ENCODE results near the gene SLF1.

SLF1 gene

DNA sequence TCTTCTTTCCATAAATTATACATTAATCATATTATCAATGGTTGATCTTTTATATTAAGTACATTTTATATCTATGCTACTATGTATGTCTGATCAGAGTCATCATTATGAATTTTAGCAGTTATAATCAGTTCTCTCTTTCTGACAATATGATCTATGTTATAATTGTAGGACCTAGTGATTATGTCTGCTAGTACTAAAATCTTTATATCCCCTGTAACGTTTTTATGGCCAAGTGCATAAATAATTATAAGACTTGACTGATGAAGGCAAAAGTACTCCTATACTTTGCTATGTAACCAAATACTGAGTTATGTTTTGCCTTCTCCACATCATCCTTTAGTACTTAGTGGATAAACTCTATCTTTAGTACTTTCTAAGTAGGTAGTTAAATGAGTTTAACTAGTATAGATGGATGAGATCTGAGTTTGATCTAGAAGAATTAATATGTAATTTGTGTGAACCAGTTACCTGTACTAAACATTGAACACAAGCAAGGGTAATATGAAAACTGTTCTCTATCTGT is 75.4 kb downstream of the SLF1 start:
- H3K4me3 ChIP-seq (ENCODE audit: low read depth, low read length) = no peak overlapping the region
- H3K4me1 ChIP-seq (ENCODE audit: control insufficient read depth, insufficient read depth, low read length) = peaks cover 3% of the 10 kb centered on the region
- no peaks in the 10 kb centered on the region for H3K27me3 ChIP-seq (ENCODE audit: control insufficient read depth, insufficient read depth, low read length)
- H3K36me3 ChIP-seq (ENCODE audit: control insufficient read depth, insufficient read depth, low read length) = no peaks in the 10 kb centered on the region
- no peak overlapping the region for H3K9ac ChIP-seq (ENCODE audit: low read depth, low read length)
- H3K9me3 ChIP-seq (ENCODE audit: control insufficient read depth, insufficient read depth, low read length) = no peaks in the 10 kb centered on the region

DNA sequence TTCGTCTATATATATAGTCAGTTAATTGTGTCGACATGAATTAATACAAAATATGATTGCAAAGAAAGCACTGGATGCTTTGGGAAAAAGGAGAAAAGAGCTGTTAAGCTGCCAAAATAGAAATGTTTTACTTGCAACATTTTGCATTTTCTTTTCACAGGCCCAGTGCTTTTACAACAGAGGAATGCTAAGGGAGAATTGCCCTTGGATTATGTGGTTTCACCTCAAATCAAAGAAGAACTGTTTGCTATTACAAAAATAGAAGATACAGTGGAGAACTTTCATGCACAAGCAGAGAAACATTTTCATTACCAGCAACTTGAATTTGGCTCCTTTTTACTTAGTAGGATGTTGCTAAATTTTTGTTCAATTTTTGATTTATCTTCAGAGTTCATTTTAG is 76.2 kb downstream of the SLF1 start:
- no peak overlapping the region for H3K9ac ChIP-seq (ENCODE audit: low read depth, low read length)
- H3K27me3 ChIP-seq (ENCODE audit: control insufficient read depth, insufficient read depth, low read length) = no peaks in the 10 kb centered on the region
- no peak overlapping the region for H3K4me3 ChIP-seq (ENCODE audit: low read depth, low read length)
- no peaks in the 10 kb centered on the region for H3K36me3 ChIP-seq (ENCODE audit: control insufficient read depth, insufficient read depth, low read length)
- H3K9me3 ChIP-seq (ENCODE audit: control insufficient read depth, insufficient read depth, low read length) = no peaks in the 10 kb centered on the region
- peaks cover 3% of the 10 kb centered on the region for H3K4me1 ChIP-seq (ENCODE audit: control insufficient read depth, insufficient read depth, low read length)

DNA sequence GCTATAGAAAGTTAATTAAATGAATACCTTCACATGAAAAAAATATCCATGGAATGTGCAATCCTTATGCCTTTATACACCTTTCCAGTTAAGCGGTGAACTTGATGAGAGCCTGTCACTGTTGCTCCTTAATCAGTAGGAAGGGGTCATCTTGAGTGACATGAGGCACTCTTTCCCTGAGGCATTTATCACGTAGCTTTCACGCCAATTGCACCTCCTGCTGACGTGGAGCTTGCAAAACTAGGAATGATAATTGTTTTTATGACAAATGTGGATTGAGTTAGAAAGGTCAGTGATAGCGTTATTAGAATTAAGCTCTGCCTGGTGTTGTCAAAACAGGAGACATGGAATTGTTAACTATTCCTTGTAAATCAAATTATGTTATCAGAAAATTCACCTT is 79.7 kb downstream of the SLF1 start:
- H3K9ac ChIP-seq (ENCODE audit: low read depth, low read length) = no peak overlapping the region
- H3K36me3 ChIP-seq (ENCODE audit: control insufficient read depth, insufficient read depth, low read length) = no peaks in the 10 kb centered on the region
- no peak overlapping the region for H3K4me3 ChIP-seq (ENCODE audit: low read depth, low read length)
- H3K27me3 ChIP-seq (ENCODE audit: control insufficient read depth, insufficient read depth, low read length) = no peaks in the 10 kb centered on the region
- H3K4me1 ChIP-seq (ENCODE audit: control insufficient read depth, insufficient read depth, low read length) = no peaks in the 10 kb centered on the region
- H3K9me3 ChIP-seq (ENCODE audit: control insufficient read depth, insufficient read depth, low read length) = no peaks in the 10 kb centered on the region

DNA sequence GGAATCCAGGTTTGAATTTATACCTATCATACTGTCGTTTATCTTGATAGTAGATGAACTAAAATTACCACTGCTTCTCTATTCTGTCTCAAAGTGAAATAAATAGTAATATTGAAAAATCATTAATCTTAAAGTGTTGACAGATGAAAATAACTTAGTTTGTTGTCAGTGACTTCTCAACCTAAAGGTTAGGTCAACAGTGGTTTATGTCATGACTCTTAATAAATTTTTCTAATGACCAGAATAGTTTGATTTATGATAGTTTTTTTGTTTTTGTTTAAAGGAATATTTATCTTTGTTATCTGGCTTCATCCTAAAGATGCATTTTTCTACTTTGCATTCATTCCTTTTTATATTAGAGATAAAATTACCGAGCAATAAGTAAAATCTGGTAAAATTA is 81.1 kb downstream of the SLF1 start:
- Histone ChIP-seq H3K4me1 (ENCODE audit: control insufficient read depth, insufficient read depth, low read length) (no peaks in the 10 kb centered on the region), H3K36me3 (ENCODE audit: control insufficient read depth, insufficient read depth, low read length) (no peaks in the 10 kb centered on the region), H3K27me3 (ENCODE audit: control insufficient read depth, insufficient read depth, low read length) (no peaks in the 10 kb centered on the region), H3K9ac (ENCODE audit: low read depth, low read length) (no peak overlapping the region), H3K9me3 (ENCODE audit: control insufficient read depth, insufficient read depth, low read length) (no peaks in the 10 kb centered on the region), H3K4me3 (ENCODE audit: low read depth, low read length) (no peak overlapping the region)

- H3K4me3 ChIP-seq (ENCODE audit: low read depth, low read length) = no peak overlapping the region
- no peaks in the 10 kb centered on the region for H3K4me1 ChIP-seq (ENCODE audit: control insufficient read depth, insufficient read depth, low read length)
- H3K9me3 ChIP-seq (ENCODE audit: control insufficient read depth, insufficient read depth, low read length) = no peaks in the 10 kb centered on the region
- H3K9ac ChIP-seq (ENCODE audit: low read depth, low read length) = no peak overlapping the region
- no peaks in the 10 kb centered on the region for H3K36me3 ChIP-seq (ENCODE audit: control insufficient read depth, insufficient read depth, low read length)
- H3K27me3 ChIP-seq (ENCODE audit: control insufficient read depth, insufficient read depth, low read length) = no peaks in the 10 kb centered on the region
Observed at GRCh38 chr5:94700592-94700991, 82.1 kb downstream of the SLF1 start.

GRCh38 chr5:94702729-94703128 is 84.3 kb downstream of the SLF1 start:
- H3K36me3 ChIP-seq (ENCODE audit: control insufficient read depth, insufficient read depth, low read length) = no peaks in the 10 kb centered on the region
- H3K4me3 ChIP-seq (ENCODE audit: low read depth, low read length) = no peak overlapping the region
- H3K9ac ChIP-seq (ENCODE audit: low read depth, low read length) = no peak overlapping the region
- H3K9me3 ChIP-seq (ENCODE audit: control insufficient read depth, insufficient read depth, low read length) = no peaks in the 10 kb centered on the region
- H3K27me3 ChIP-seq (ENCODE audit: control insufficient read depth, insufficient read depth, low read length) = no peaks in the 10 kb centered on the region
- H3K4me1 ChIP-seq (ENCODE audit: control insufficient read depth, insufficient read depth, low read length) = no peaks in the 10 kb centered on the region

DNA sequence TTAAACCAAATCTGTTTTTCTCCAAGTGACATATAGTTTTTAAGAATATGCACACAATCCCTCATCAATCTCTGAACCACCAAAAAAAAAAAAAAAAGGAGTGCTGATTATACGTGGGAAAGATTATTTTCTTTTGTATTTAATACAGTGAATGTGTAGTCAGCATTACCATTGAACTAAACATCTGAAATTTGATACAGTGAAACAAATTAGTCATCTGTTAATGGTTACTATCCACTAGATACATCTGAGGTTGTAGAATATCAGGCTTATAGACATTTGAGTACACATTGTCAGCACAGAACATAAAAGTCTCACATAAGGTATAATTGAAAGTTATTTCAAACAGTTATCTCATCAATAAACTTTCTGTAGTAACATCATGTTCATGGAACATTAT is 87.0 kb downstream of the SLF1 start:
- no peaks in the 10 kb centered on the region for H3K4me1 ChIP-seq (ENCODE audit: control insufficient read depth, insufficient read depth, low read length)
- H3K9me3 ChIP-seq (ENCODE audit: control insufficient read depth, insufficient read depth, low read length) = no peaks in the 10 kb centered on the region
- no peak overlapping the region for H3K9ac ChIP-seq (ENCODE audit: low read depth, low read length)
- H3K27me3 ChIP-seq (ENCODE audit: control insufficient read depth, insufficient read depth, low read length) = no peaks in the 10 kb centered on the region
- H3K36me3 ChIP-seq (ENCODE audit: control insufficient read depth, insufficient read depth, low read length) = no peaks in the 10 kb centered on the region
- H3K4me3 ChIP-seq (ENCODE audit: low read depth, low read length) = no peak overlapping the region

DNA sequence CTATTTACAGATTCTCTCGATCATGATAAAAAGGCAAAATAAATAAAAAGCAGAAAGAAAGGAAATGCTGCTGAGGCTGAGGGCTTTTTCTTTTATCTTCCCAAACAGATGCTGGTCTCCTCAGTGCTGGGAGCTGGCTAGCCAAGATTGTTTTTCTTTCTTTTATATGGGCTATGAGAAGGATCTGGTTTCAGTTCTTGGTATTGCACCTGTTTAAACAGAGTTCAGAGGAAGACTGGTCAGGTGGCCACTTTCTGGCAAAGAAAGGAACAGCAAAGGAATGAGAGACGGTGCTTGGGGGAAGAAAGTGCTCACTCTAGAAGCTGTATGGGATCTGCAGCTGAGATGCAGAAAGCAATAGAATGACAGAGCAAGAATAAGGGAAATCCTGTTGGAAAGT is 88.9 kb downstream of the SLF1 start:
- Histone ChIP-seq H3K9ac (ENCODE audit: low read depth, low read length) (no peak overlapping the region), H3K27me3 (ENCODE audit: control insufficient read depth, insufficient read depth, low read length) (no peaks in the 10 kb centered on the region), H3K4me3 (ENCODE audit: low read depth, low read length) (no peak overlapping the region), H3K9me3 (ENCODE audit: control insufficient read depth, insufficient read depth, low read length) (no peaks in the 10 kb centered on the region), H3K36me3 (ENCODE audit: control insufficient read depth, insufficient read depth, low read length) (no peaks in the 10 kb centered on the region), H3K4me1 (ENCODE audit: control insufficient read depth, insufficient read depth, low read length) (no peaks in the 10 kb centered on the region)

- H3K36me3 ChIP-seq (ENCODE audit: control insufficient read depth, insufficient read depth, low read length) = no peaks in the 10 kb centered on the region
- no peaks in the 10 kb centered on the region for H3K9me3 ChIP-seq (ENCODE audit: control insufficient read depth, insufficient read depth, low read length)
- no peak overlapping the region for H3K4me3 ChIP-seq (ENCODE audit: low read depth, low read length)
- H3K9ac ChIP-seq (ENCODE audit: low read depth, low read length) = no peak overlapping the region
- H3K27me3 ChIP-seq (ENCODE audit: control insufficient read depth, insufficient read depth, low read length) = no peaks in the 10 kb centered on the region
- no peaks in the 10 kb centered on the region for H3K4me1 ChIP-seq (ENCODE audit: control insufficient read depth, insufficient read depth, low read length)
Observed at GRCh38 chr5:94709277-94709676, 90.8 kb downstream of the SLF1 start.

DNA sequence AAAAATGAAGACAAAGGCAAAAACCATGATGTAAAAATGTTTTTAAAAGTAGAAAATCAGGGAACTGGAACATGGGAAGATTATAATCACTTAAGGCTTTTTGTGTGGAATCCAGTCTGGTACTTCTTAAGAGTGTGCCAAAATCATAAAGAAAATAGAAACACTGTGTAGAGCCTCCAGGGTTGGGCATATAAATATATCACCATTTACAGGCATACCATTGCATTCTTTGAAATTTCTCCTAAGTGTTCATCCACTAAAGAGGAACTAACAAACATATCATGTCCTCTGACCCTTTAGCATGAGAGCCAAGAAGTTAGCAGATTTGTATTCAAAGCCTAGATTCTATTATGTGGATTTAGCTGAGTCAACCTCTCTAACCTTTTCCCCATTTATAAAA is 93.3 kb downstream of the SLF1 start:
- no peaks in the 10 kb centered on the region for H3K9me3 ChIP-seq (ENCODE audit: control insufficient read depth, insufficient read depth, low read length)
- no peaks in the 10 kb centered on the region for H3K4me1 ChIP-seq (ENCODE audit: control insufficient read depth, insufficient read depth, low read length)
- H3K36me3 ChIP-seq (ENCODE audit: control insufficient read depth, insufficient read depth, low read length) = no peaks in the 10 kb centered on the region
- H3K9ac ChIP-seq (ENCODE audit: low read depth, low read length) = no peak overlapping the region
- no peaks in the 10 kb centered on the region for H3K27me3 ChIP-seq (ENCODE audit: control insufficient read depth, insufficient read depth, low read length)
- no peak overlapping the region for H3K4me3 ChIP-seq (ENCODE audit: low read depth, low read length)

- no peaks in the 10 kb centered on the region for H3K9me3 ChIP-seq (ENCODE audit: control insufficient read depth, insufficient read depth, low read length)
- no peak overlapping the region for H3K9ac ChIP-seq (ENCODE audit: low read depth, low read length)
- H3K27me3 ChIP-seq (ENCODE audit: control insufficient read depth, insufficient read depth, low read length) = no peaks in the 10 kb centered on the region
- no peaks in the 10 kb centered on the region for H3K4me1 ChIP-seq (ENCODE audit: control insufficient read depth, insufficient read depth, low read length)
- H3K4me3 ChIP-seq (ENCODE audit: low read depth, low read length) = no peak overlapping the region
- H3K36me3 ChIP-seq (ENCODE audit: control insufficient read depth, insufficient read depth, low read length) = no peaks in the 10 kb centered on the region
Observed at GRCh38 chr5:94715768-94716167, 97.3 kb downstream of the SLF1 start.

- H3K27me3 ChIP-seq (ENCODE audit: control insufficient read depth, insufficient read depth, low read length) = no peaks in the 10 kb centered on the region
- H3K9ac ChIP-seq (ENCODE audit: low read depth, low read length) = no peak overlapping the region
- H3K9me3 ChIP-seq (ENCODE audit: control insufficient read depth, insufficient read depth, low read length) = no peaks in the 10 kb centered on the region
- no peak overlapping the region for H3K4me3 ChIP-seq (ENCODE audit: low read depth, low read length)
- H3K4me1 ChIP-seq (ENCODE audit: control insufficient read depth, insufficient read depth, low read length) = peaks cover 2% of the 10 kb centered on the region
- no peaks in the 10 kb centered on the region for H3K36me3 ChIP-seq (ENCODE audit: control insufficient read depth, insufficient read depth, low read length)
Observed at GRCh38 chr5:94725142-94725541, 106.7 kb downstream of the SLF1 start.

DNA sequence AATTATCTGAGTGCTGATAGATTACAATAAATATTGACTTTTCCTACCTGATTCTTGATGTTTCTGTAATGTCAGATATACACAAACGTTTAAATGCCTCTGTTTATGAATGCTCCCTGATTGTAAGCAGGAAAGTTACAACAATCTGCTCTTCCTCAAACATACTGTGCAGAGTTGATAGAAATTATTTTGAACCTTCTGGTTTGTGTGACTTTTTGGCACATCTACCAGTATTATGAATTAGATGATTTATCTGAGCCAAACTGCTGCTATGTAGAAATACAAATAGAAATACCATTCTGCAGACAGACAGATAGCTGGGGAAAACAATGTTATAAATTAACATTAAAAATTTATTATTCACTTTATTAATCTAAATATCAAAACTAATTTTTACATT is 113.0 kb downstream of the SLF1 start:
- Histone ChIP-seq H3K4me3 (ENCODE audit: low read depth, low read length) (no peak overlapping the region), H3K9ac (ENCODE audit: low read depth, low read length) (no peak overlapping the region), H3K36me3 (ENCODE audit: control insufficient read depth, insufficient read depth, low read length) (no peaks in the 10 kb centered on the region), H3K4me1 (ENCODE audit: control insufficient read depth, insufficient read depth, low read length) (no peaks in the 10 kb centered on the region), H3K27me3 (ENCODE audit: control insufficient read depth, insufficient read depth, low read length) (no peaks in the 10 kb centered on the region), H3K9me3 (ENCODE audit: control insufficient read depth, insufficient read depth, low read length) (no peaks in the 10 kb centered on the region)

Data from iPS-15b (cell line).